Esophagus (tissue), 2 donors: Measurements from ENCODE around the gene MYRIP. TPM values are rescaled to one million over a fixed set of nuclear protein-coding genes. Genes with fewer than 3 reads are reported as not detected.

ENCODE experiments used
- H3K27ac ChIP-seq, 2 donors: one replicate each; pipeline ENCODE4 v1.5.1; 2013; ENCODE audit warnings: low read depth in 2 of 2, mild to moderate bottlenecking in 2 of 2, inconsistent platforms in 1 of 2, low read length in 1 of 2, moderate library complexity in 1 of 2
- H3K27me3 ChIP-seq, 2 donors: one replicate each; pipeline ENCODE4 v1.6.1; 2013; ENCODE audit warnings: low read length in 2 of 2, control low read depth in 1 of 2, mild to moderate bottlenecking in 1 of 2; ENCODE audit not compliant: insufficient read depth in 2 of 2, control insufficient read depth in 1 of 2
- H3K36me3 ChIP-seq, 2 donors: one replicate each; pipeline ENCODE4 v1.6.1; 2013; ENCODE audit warnings: low read length in 1 of 2; ENCODE audit not compliant: control insufficient read depth in 2 of 2, insufficient read depth in 2 of 2
- H3K4me1 ChIP-seq, 2 donors: one replicate each; pipeline ENCODE4 v1.6.1; 2013; ENCODE audit warnings: low read length in 1 of 2; ENCODE audit not compliant: control insufficient read depth in 2 of 2, insufficient read depth in 2 of 2
- H3K4me3 ChIP-seq, 2 donors: one replicate each; pipeline ENCODE4 v1.5.1; 2013; ENCODE audit warnings: low read length in 2 of 2, mild to moderate bottlenecking in 2 of 2, low read depth in 1 of 2, moderate library complexity in 1 of 2
- H3K9me3 ChIP-seq, 2 donors: one replicate each; pipeline ENCODE4 v1.6.1; 2013; ENCODE audit warnings: mild to moderate bottlenecking in 2 of 2, low read depth in 1 of 2, low read length in 1 of 2, moderate library complexity in 1 of 2; ENCODE audit not compliant: control insufficient read depth in 2 of 2, insufficient read depth in 1 of 2
- WGBS, 2 donors: extraction: QIAGEN DNeasy Blood & Tissue Kit; methylation state at CpG; one replicate each; pipeline ENCODE4 v1.1.7; 2013; 5-methylcytosine and 5-hydroxymethylcytosine counted together
- polyA plus RNA-seq, 2 donors: library from polyadenylated mRNA; stranded (reverse); fragments of 200-250 nt; gene quantifications; one replicate each; pipeline ENCODE4 v1.2.3, GENCODE V29; 2013
- donor health status: healthy with polysubstance abuse.
- donor health status: Bipolar disorder and iron deficiency.

MYRIP gene
- polyA plus RNA-seq, 2 donors = 0.29 to 0.55 TPM

GRCh38 chr3:39870706-39871105 lies 61.3 kb downstream of the MYRIP start:
- H3K27me3 ChIP-seq = no peaks in the 10 kb centered on the region
- H3K4me1 ChIP-seq = no peaks in the 10 kb centered on the region
- peaks cover 0 to 3% of the 10 kb centered on the region in 2 donors for H3K9me3 ChIP-seq
- no peaks in the 10 kb centered on the region for H3K36me3 ChIP-seq
- 65 to 74% methylated on average over 3 of the region's 3 CpGs for WGBS, 2 donors
- no peak overlapping the region for H3K27ac ChIP-seq
- no peak overlapping the region for H3K4me3 ChIP-seq

GRCh38 chr3:39879581-39879980 lies 70.2 kb downstream of the MYRIP start:
- Histone ChIP-seq H3K36me3 (no peaks in the 10 kb centered on the region), H3K27ac (no peak overlapping the region)
- 64 to 66% methylated on average over 2 of the region's 2 CpGs for WGBS, 2 donors

GRCh38 chr3:39882111-39882510 lies 72.7 kb downstream of the MYRIP start:
- H3K4me1 ChIP-seq = no peaks in the 10 kb centered on the region
- no peak overlapping the region for H3K4me3 ChIP-seq
- no peak overlapping the region for H3K27ac ChIP-seq
- H3K36me3 ChIP-seq = no peaks in the 10 kb centered on the region
- 78 to 84% methylated on average over 1 of the region's 1 CpG for WGBS, 2 donors
- H3K27me3 ChIP-seq = no peaks in the 10 kb centered on the region
- H3K9me3 ChIP-seq = peaks cover 0 to 2% of the 10 kb centered on the region in 2 donors

More at GRCh38 chr3:39879581-39879980, 70.2 kb downstream of the MYRIP start:
- Histone ChIP-seq H3K27me3 (no peaks in the 10 kb centered on the region), H3K4me1 (no peaks in the 10 kb centered on the region), H3K4me3 (no peak overlapping the region), H3K9me3 (peaks cover 0 to 2% of the 10 kb centered on the region in 2 donors)

GRCh38 chr3:39892068-39892467 lies 82.7 kb downstream of the MYRIP start:
- H3K4me1 ChIP-seq = no peaks in the 10 kb centered on the region
- H3K27me3 ChIP-seq = no peaks in the 10 kb centered on the region
- H3K27ac ChIP-seq = no peak overlapping the region
- H3K9me3 ChIP-seq = no peaks in the 10 kb centered on the region
- H3K4me3 ChIP-seq = no peak overlapping the region
- H3K36me3 ChIP-seq = no peaks in the 10 kb centered on the region
- 69 to 70% methylated on average over 1 of the region's 1 CpG for WGBS, 2 donors

GRCh38 chr3:39896184-39896583 lies 86.8 kb downstream of the MYRIP start:
- Histone ChIP-seq H3K36me3 (no peaks in the 10 kb centered on the region), H3K27ac (no peak overlapping the region), H3K9me3 (no peaks in the 10 kb centered on the region), H3K4me1 (no peaks in the 10 kb centered on the region), H3K27me3 (no peaks in the 10 kb centered on the region), H3K4me3 (no peak overlapping the region)
- 89 to 94% methylated on average over 2 of the region's 2 CpGs for WGBS, 2 donors

GRCh38 chr3:39900462-39901002 lies 91.1 kb downstream of the MYRIP start:
- Histone ChIP-seq H3K27ac (no peak overlapping the region), H3K27me3 (no peaks in the 10 kb centered on the region), H3K4me1 (no peaks in the 10 kb centered on the region), H3K4me3 (no peak overlapping the region), H3K36me3 (no peaks in the 10 kb centered on the region), H3K9me3 (no peaks in the 10 kb centered on the region)
- 85 to 89% methylated on average over 4 of the region's 4 CpGs for WGBS, 2 donors

GRCh38 chr3:39903253-39903652 lies 93.8 kb downstream of the MYRIP start:
- no peaks in the 10 kb centered on the region for H3K27me3 ChIP-seq
- no peak overlapping the region for H3K4me3 ChIP-seq
- no peaks in the 10 kb centered on the region for H3K9me3 ChIP-seq
- no peaks in the 10 kb centered on the region for H3K4me1 ChIP-seq
- 39 to 47% methylated on average over 2 of the region's 2 CpGs for WGBS, 2 donors
- H3K36me3 ChIP-seq = no peaks in the 10 kb centered on the region
- H3K27ac ChIP-seq = no peak overlapping the region

GRCh38 chr3:39905788-39906187 lies 96.4 kb downstream of the MYRIP start:
- Histone ChIP-seq H3K27ac (no peak overlapping the region), H3K4me1 (no peaks in the 10 kb centered on the region), H3K36me3 (no peaks in the 10 kb centered on the region), H3K4me3 (no peak overlapping the region), H3K27me3 (no peaks in the 10 kb centered on the region), H3K9me3 (no peaks in the 10 kb centered on the region)
- 69 to 91% methylated on average over 2 of the region's 2 CpGs for WGBS, 2 donors

GRCh38 chr3:39907981-39908380 lies 98.6 kb downstream of the MYRIP start:
- WGBS, 2 donors = 37 to 57% methylated on average over 4 of the region's 4 CpGs
- H3K4me3 ChIP-seq = no peak overlapping the region
- H3K9me3 ChIP-seq = no peaks in the 10 kb centered on the region
- H3K27ac ChIP-seq = no peak overlapping the region
- no peaks in the 10 kb centered on the region for H3K36me3 ChIP-seq
- H3K4me1 ChIP-seq = no peaks in the 10 kb centered on the region
- H3K27me3 ChIP-seq = no peaks in the 10 kb centered on the region

- Histone ChIP-seq H3K9me3 (no peaks in the 10 kb centered on the region), H3K27me3 (no peaks in the 10 kb centered on the region), H3K4me3 (no peak overlapping the region), H3K36me3 (no peaks in the 10 kb centered on the region), H3K4me1 (no peaks in the 10 kb centered on the region), H3K27ac (no peak overlapping the region)
- 87 to 96% methylated on average over 6 of the region's 6 CpGs for WGBS, 2 donors
Measured at GRCh38 chr3:39910135-39910534, 100.7 kb downstream of the MYRIP start.
